ENCODE data around the gene CCDC13.
A peak's percentile ranks its signal among the peaks of the same experiment; 100 is the strongest.

Gene CCDC13

GRCh38 chr3:42773409-42773751 is 327 bp upstream of the CCDC13 start:
- peak overlapping the region; percentile 93 for H3K4me3 Mint-ChIP-seq
- no peaks in the 10 kb centered on the region for H3K9me3 Mint-ChIP-seq (ENCODE audit: low read depth)
- H3K27me3 Mint-ChIP-seq = no peaks in the 10 kb centered on the region
- peak overlapping the region; percentile 82 for H3K27ac Mint-ChIP-seq
- peaks cover 17% of the 10 kb centered on the region for H3K4me1 Mint-ChIP-seq (ENCODE audit: low read depth)
- peaks cover 2% of the 10 kb centered on the region for H3K36me3 Mint-ChIP-seq

- peaks cover 17% of the 10 kb centered on the region for H3K4me1 Mint-ChIP-seq (ENCODE audit: low read depth)
- H3K36me3 Mint-ChIP-seq = no peaks in the 10 kb centered on the region
- H3K27me3 Mint-ChIP-seq = no peaks in the 10 kb centered on the region
- H3K27ac Mint-ChIP-seq = no peak overlapping the region
- H3K9me3 Mint-ChIP-seq (ENCODE audit: low read depth) = no peaks in the 10 kb centered on the region
- peak overlapping the region; percentile 14 for H3K4me3 Mint-ChIP-seq
Observed at GRCh38 chr3:42771271-42771670, 1.8 kb downstream of the CCDC13 start.

- H3K4me1 Mint-ChIP-seq (ENCODE audit: low read depth) = peaks cover 17% of the 10 kb centered on the region
Observed at GRCh38 chr3:42769477-42770131, 3.4 kb downstream of the CCDC13 start.

GRCh38 chr3:42764561-42765295 is 8.3 kb downstream of the CCDC13 start:
- Mint-ChIP-seq H3K9me3 (ENCODE audit: low read depth) (no peaks in the 10 kb centered on the region), H3K4me3 (no peak overlapping the region), H3K27me3 (no peaks in the 10 kb centered on the region), H3K4me1 (ENCODE audit: low read depth) (no peaks in the 10 kb centered on the region), H3K27ac (no peak overlapping the region), H3K36me3 (no peaks in the 10 kb centered on the region)

More at GRCh38 chr3:42769477-42770131, 3.4 kb downstream of the CCDC13 start:
- Mint-ChIP-seq H3K27me3 (no peaks in the 10 kb centered on the region), H3K9me3 (ENCODE audit: low read depth) (no peaks in the 10 kb centered on the region), H3K27ac (no peak overlapping the region), H3K4me3 (no peak overlapping the region), H3K36me3 (no peaks in the 10 kb centered on the region)

GRCh38 chr3:42764115-42764514 is 8.9 kb downstream of the CCDC13 start:
- Mint-ChIP-seq H3K27me3 (no peaks in the 10 kb centered on the region), H3K36me3 (no peaks in the 10 kb centered on the region), H3K4me1 (ENCODE audit: low read depth) (no peaks in the 10 kb centered on the region), H3K4me3 (no peak overlapping the region), H3K27ac (no peak overlapping the region), H3K9me3 (ENCODE audit: low read depth) (no peaks in the 10 kb centered on the region)

- Mint-ChIP-seq H3K27me3 (peaks cover 5% of the 10 kb centered on the region), H3K4me3 (no peak overlapping the region), H3K27ac (no peak overlapping the region), H3K9me3 (ENCODE audit: low read depth) (no peaks in the 10 kb centered on the region), H3K36me3 (no peaks in the 10 kb centered on the region), H3K4me1 (ENCODE audit: low read depth) (no peaks in the 10 kb centered on the region)
Observed at GRCh38 chr3:42763021-42763420, 10.0 kb downstream of the CCDC13 start.

GRCh38 chr3:42762046-42762724 is 10.9 kb downstream of the CCDC13 start:
- no peaks in the 10 kb centered on the region for H3K9me3 Mint-ChIP-seq (ENCODE audit: low read depth)
- peaks cover 5% of the 10 kb centered on the region for H3K27me3 Mint-ChIP-seq
- no peak overlapping the region for H3K4me3 Mint-ChIP-seq
- H3K4me1 Mint-ChIP-seq (ENCODE audit: low read depth) = no peaks in the 10 kb centered on the region
- no peaks in the 10 kb centered on the region for H3K36me3 Mint-ChIP-seq
- no peak overlapping the region for H3K27ac Mint-ChIP-seq

GRCh38 chr3:42758126-42758525 is 14.9 kb downstream of the CCDC13 start:
- H3K36me3 Mint-ChIP-seq = peaks cover 2% of the 10 kb centered on the region

GRCh38 chr3:42756681-42757213 is 16.3 kb downstream of the CCDC13 start:
- H3K4me3 Mint-ChIP-seq = no peak overlapping the region
- H3K36me3 Mint-ChIP-seq = peaks cover 2% of the 10 kb centered on the region
- peaks cover 5% of the 10 kb centered on the region for H3K27me3 Mint-ChIP-seq
- H3K27ac Mint-ChIP-seq = no peak overlapping the region
- no peaks in the 10 kb centered on the region for H3K4me1 Mint-ChIP-seq (ENCODE audit: low read depth)
- H3K9me3 Mint-ChIP-seq (ENCODE audit: low read depth) = no peaks in the 10 kb centered on the region

More at GRCh38 chr3:42758126-42758525, 14.9 kb downstream of the CCDC13 start:
- Mint-ChIP-seq H3K4me3 (no peak overlapping the region), H3K27ac (no peak overlapping the region), H3K4me1 (ENCODE audit: low read depth) (no peaks in the 10 kb centered on the region), H3K27me3 (peaks cover 5% of the 10 kb centered on the region), H3K9me3 (ENCODE audit: low read depth) (no peaks in the 10 kb centered on the region)

- Mint-ChIP-seq H3K4me1 (ENCODE audit: low read depth) (no peaks in the 10 kb centered on the region), H3K27ac (no peak overlapping the region), H3K36me3 (peaks cover 2% of the 10 kb centered on the region), H3K27me3 (peaks cover 5% of the 10 kb centered on the region), H3K4me3 (no peak overlapping the region), H3K9me3 (ENCODE audit: low read depth) (no peaks in the 10 kb centered on the region)
Observed at GRCh38 chr3:42755681-42756578, 17.1 kb downstream of the CCDC13 start.

- Mint-ChIP-seq H3K27ac (no peak overlapping the region), H3K4me3 (no peak overlapping the region), H3K9me3 (ENCODE audit: low read depth) (no peaks in the 10 kb centered on the region), H3K36me3 (peaks cover 2% of the 10 kb centered on the region), H3K27me3 (peaks cover 5% of the 10 kb centered on the region), H3K4me1 (ENCODE audit: low read depth) (peaks cover 4% of the 10 kb centered on the region)
Observed at GRCh38 chr3:42753757-42754156, 19.3 kb downstream of the CCDC13 start.

- no peak overlapping the region for H3K27ac Mint-ChIP-seq
- H3K4me1 Mint-ChIP-seq (ENCODE audit: low read depth) = peaks cover 10% of the 10 kb centered on the region
- peaks cover 2% of the 10 kb centered on the region for H3K36me3 Mint-ChIP-seq
- no peak overlapping the region for H3K4me3 Mint-ChIP-seq
- H3K27me3 Mint-ChIP-seq = no peaks in the 10 kb centered on the region
- no peaks in the 10 kb centered on the region for H3K9me3 Mint-ChIP-seq (ENCODE audit: low read depth)
Observed at GRCh38 chr3:42752961-42753360, 20.1 kb downstream of the CCDC13 start.

- Mint-ChIP-seq H3K36me3 (peaks cover 2% of the 10 kb centered on the region), H3K4me3 (no peak overlapping the region), H3K27ac (no peak overlapping the region), H3K9me3 (ENCODE audit: low read depth) (no peaks in the 10 kb centered on the region), H3K27me3 (no peaks in the 10 kb centered on the region), H3K4me1 (ENCODE audit: low read depth) (peaks cover 15% of the 10 kb centered on the region)
Observed at GRCh38 chr3:42752441-42752840, 20.6 kb downstream of the CCDC13 start.

GRCh38 chr3:42751609-42752008 is 21.4 kb downstream of the CCDC13 start:
- H3K9me3 Mint-ChIP-seq (ENCODE audit: low read depth) = no peaks in the 10 kb centered on the region
- no peaks in the 10 kb centered on the region for H3K27me3 Mint-ChIP-seq
- H3K4me3 Mint-ChIP-seq = no peak overlapping the region
- peaks cover 21% of the 10 kb centered on the region for H3K4me1 Mint-ChIP-seq (ENCODE audit: low read depth)
- no peak overlapping the region for H3K27ac Mint-ChIP-seq
- no peaks in the 10 kb centered on the region for H3K36me3 Mint-ChIP-seq
